Upper lobe of left lung (tissue), 4 donors: ENCODE results near the gene MAP4K2.

Experiments used
- CTCF ChIP-seq, 6 experiments: fragments of 450-650 bp in 4 of 6; fragments of 200-600 bp in 2 of 6; sonication (generic) in 2 of 6; IDR thresholded peaks; one replicate each; pipeline ENCODE4 v1.5.1; 2016 to 2019; ENCODE audit warnings: antibody characterized with exemption in 6 of 6
- POLR2A ChIP-seq, 4 donors: fragments of 450-650 bp; IDR thresholded peaks; one replicate each; pipeline ENCODE4 v1.5.1; 2016 to 2017; ENCODE audit warnings: antibody characterized with exemption in 4 of 4, mild to moderate bottlenecking in 2 of 4
- POLR2AphosphoS5 ChIP-seq, 2 donors: sonication (generic); formaldehyde crosslinking; IDR thresholded peaks; one replicate each; pipeline ENCODE4 v1.5.1; 2017; ENCODE audit warnings: antibody characterized with exemption in 2 of 2

GRCh38 chr11:64805481-64805880 lies 2.5 kb upstream of the MAP4K2 start:
- no peak for TF ChIP-seq POLR2AphosphoS5 (IDR thresholded peaks at IDR 0.05)
- TF ChIP-seq CTCF (IDR thresholded peaks at IDR 0.05), result no peak
- TF ChIP-seq POLR2A (IDR thresholded peaks at IDR 0.05), result no peak
